ENCODE results near the gene MGAT5B. TPM values are rescaled to one million over a fixed set of nuclear protein-coding genes. Genes with fewer than 3 reads are reported as not detected.

MGAT5B gene
- total RNA-seq, 4 donors from 2014 or later, result 0.78 to 1.5 (median 0.96) TPM

GRCh38 chr17:76906463-76906862 lies 38.3 kb downstream of the MGAT5B start:
- H3K27me3 ChIP-seq, result peaks cover 0 to 4% of the 10 kb centered on the region in 2 donors
- WGBS, 2 donors, result 45 to 59% methylated on average over 6 of the region's 6 CpGs
- TF ChIP-seq, protein P1, sequence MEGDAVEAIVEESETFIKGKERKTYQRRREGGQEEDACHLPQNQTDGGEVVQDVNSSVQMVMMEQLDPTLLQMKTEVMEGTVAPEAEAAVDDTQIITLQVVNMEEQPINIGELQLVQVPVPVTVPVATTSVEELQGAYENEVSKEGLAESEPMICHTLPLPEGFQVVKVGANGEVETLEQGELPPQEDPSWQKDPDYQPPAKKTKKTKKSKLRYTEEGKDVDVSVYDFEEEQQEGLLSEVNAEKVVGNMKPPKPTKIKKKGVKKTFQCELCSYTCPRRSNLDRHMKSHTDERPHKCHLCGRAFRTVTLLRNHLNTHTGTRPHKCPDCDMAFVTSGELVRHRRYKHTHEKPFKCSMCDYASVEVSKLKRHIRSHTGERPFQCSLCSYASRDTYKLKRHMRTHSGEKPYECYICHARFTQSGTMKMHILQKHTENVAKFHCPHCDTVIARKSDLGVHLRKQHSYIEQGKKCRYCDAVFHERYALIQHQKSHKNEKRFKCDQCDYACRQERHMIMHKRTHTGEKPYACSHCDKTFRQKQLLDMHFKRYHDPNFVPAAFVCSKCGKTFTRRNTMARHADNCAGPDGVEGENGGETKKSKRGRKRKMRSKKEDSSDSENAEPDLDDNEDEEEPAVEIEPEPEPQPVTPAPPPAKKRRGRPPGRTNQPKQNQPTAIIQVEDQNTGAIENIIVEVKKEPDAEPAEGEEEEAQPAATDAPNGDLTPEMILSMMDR (IDR thresholded peaks at IDR 0.05), result no peak
- TF ChIP-seq POLR2A (IDR thresholded peaks at IDR 0.05) (no peak), EP300 (IDR thresholded peaks at IDR 0.05) (no peak)

GRCh38 chr17:76907352-76907751 lies 39.1 kb downstream of the MGAT5B start:
- Histone ChIP-seq H3K27ac (no peak overlapping the region), H3K27me3 (peaks cover 0 to 4% of the 10 kb centered on the region in 2 donors), H3K9me3 (no peaks in the 10 kb centered on the region), H3K36me3 (no peaks in the 10 kb centered on the region), H3K4me1 (no peaks in the 10 kb centered on the region), H3K4me3 (no peak overlapping the region)
- no peak for DNase-seq (ENCODE audit: low spot score in 2 of 2)
- TF ChIP-seq, protein P1 (IDR thresholded peaks at IDR 0.05), result no peak
- no peak for TF ChIP-seq POLR2A (IDR thresholded peaks at IDR 0.05)
- TF ChIP-seq EP300 (IDR thresholded peaks at IDR 0.05), result no peak
- 89 to 97% methylated on average over 3 of the region's 3 CpGs for WGBS, 2 donors

More at GRCh38 chr17:76906463-76906862, 38.3 kb downstream of the MGAT5B start:
- DNase-seq (ENCODE audit: low spot score in 2 of 2), result no peak
- Histone ChIP-seq H3K4me1 (no peaks in the 10 kb centered on the region), H3K4me3 (no peak overlapping the region), H3K27ac (no peak overlapping the region), H3K9me3 (no peaks in the 10 kb centered on the region), H3K36me3 (no peaks in the 10 kb centered on the region)

GRCh38 chr17:76909971-76910760 lies 42.0 kb downstream of the MGAT5B start:
- Histone ChIP-seq H3K36me3 (peaks cover 0 to 4% (median 0%) of the 10 kb centered on the region in 3 donors), H3K27ac (no peak overlapping the region), H3K9me3 (no peaks in the 10 kb centered on the region), H3K27me3 (peaks cover 0 to 4% of the 10 kb centered on the region in 2 donors), H3K4me3 (no peak overlapping the region), H3K4me1 (no peaks in the 10 kb centered on the region)
- TF ChIP-seq EP300 (IDR thresholded peaks at IDR 0.05) (no peak), POLR2A (IDR thresholded peaks at IDR 0.05) (no peak)
- TF ChIP-seq, protein P1 (IDR thresholded peaks at IDR 0.05), result no peak
- no peak for DNase-seq (ENCODE audit: low spot score in 2 of 2)
- 29 to 32% methylated on average over 13 of the region's 13 CpGs for WGBS, 2 donors

GRCh38 chr17:76911299-76912017 lies 43.3 kb downstream of the MGAT5B start:
- no peak overlapping the region for H3K27ac ChIP-seq
- no peak for DNase-seq (ENCODE audit: low spot score in 2 of 2)
- H3K4me1 ChIP-seq, result no peaks in the 10 kb centered on the region
- peaks cover 0 to 4% (median 0%) of the 10 kb centered on the region in 3 donors for H3K36me3 ChIP-seq
- 64 to 76% methylated on average over 5 of the region's 5 CpGs for WGBS, 2 donors
- H3K27me3 ChIP-seq, result no peaks in the 10 kb centered on the region
- H3K4me3 ChIP-seq, result no peak overlapping the region
- H3K9me3 ChIP-seq, result no peaks in the 10 kb centered on the region
- no peak for TF ChIP-seq EP300 (IDR thresholded peaks at IDR 0.05)
- TF ChIP-seq, protein P1 (IDR thresholded peaks at IDR 0.05), result no peak
- no peak for TF ChIP-seq POLR2A (IDR thresholded peaks at IDR 0.05)

Measured in tibial nerve (tissue), 4 donors.